Adrenal gland (tissue), 12 donors: ENCODE measurements around the gene KDR. TPM values are rescaled to one million over a fixed set of nuclear protein-coding genes. Genes with fewer than 3 reads are reported as not detected.

ENCODE experiments used
- DNase-seq, 7 donors: peaks; one replicate each; pipeline ENCODE4 v3.0.0-alpha.2; 2019 to 2020
- H3K27ac ChIP-seq, 5 donors: fragments of 200-600 bp; sonication (generic) in 4 of 5; 1 replicate in 3 of 5; 2 replicates in 2 of 5; pipeline versions ENCODE4 v1.5.1 to v1.8.0; 2016 to 2020; ENCODE audit warnings: mild to moderate bottlenecking in 1 of 5
- H3K27me3 ChIP-seq: fragments of 200-600 bp; 2 replicates; pipeline ENCODE4 v1.8.0; 2021
- H3K36me3 ChIP-seq, 2 donors: fragments of 200-600 bp; replicated peaks in 1 of 2; 1 replicate in 1 of 2; 2 replicates in 1 of 2; pipeline versions ENCODE4 v1.5.1 to v1.8.0; 2018 to 2022
- H3K4me1 ChIP-seq, 2 donors: fragments of 200-600 bp; replicated peaks in 1 of 2; 1 replicate in 1 of 2; 2 replicates in 1 of 2; pipeline versions ENCODE4 v1.5.1 to v1.8.0; 2018 to 2021
- H3K4me3 ChIP-seq, 4 donors: fragments of 200-600 bp; sonication (generic) in 3 of 4; one replicate each; pipeline ENCODE4 v1.5.1; 2016 to 2018
- H3K9me3 ChIP-seq, 3 donors: fragments of 200-600 bp; sonication (generic) in 1 of 3; replicated peaks in 1 of 3; 1 replicate in 2 of 3; 2 replicates in 1 of 3; pipeline versions ENCODE4 v1.5.1 to v1.8.0; 2016 to 2021
- CTCF ChIP-seq, 6 experiments: fragments of 450-650 bp in 4 of 6; fragments of 200-600 bp in 2 of 6; sonication (generic) in 1 of 6; IDR thresholded peaks; 1 replicate in 5 of 6; 2 replicates in 1 of 6; pipeline versions ENCODE4 v1.5.1 to v1.8.0; 2016 to 2021; ENCODE audit warnings: antibody characterized with exemption in 6 of 6, mild to moderate bottlenecking in 2 of 6, moderate library complexity in 1 of 6
- POLR2A ChIP-seq, 2 donors: fragments of 450-650 bp; IDR thresholded peaks; one replicate each; pipeline ENCODE4 v1.6.1; 2017; ENCODE audit warnings: antibody characterized with exemption in 2 of 2, mild to moderate bottlenecking in 2 of 2, moderate library complexity in 1 of 2
- WGBS, 4 donors: extraction: QIAGEN DNeasy Blood & Tissue Kit in 2 of 4; methylation state at CpG; one replicate each; pipeline versions ENCODE4 v1.1.5 to v1.1.7; 2013 to 2017; 5-methylcytosine and 5-hydroxymethylcytosine counted together
- intact Hi-C, 2 donors: fragments of 100-400 bp; cut with DNase I; formaldehyde crosslinking; loops; one replicate each; pipeline versions ENCODE4 v1.14.1 to v1.15.0; 2022 to 2023
- polyA plus RNA-seq, 3 donors: library from polyadenylated mRNA; stranded (reverse); fragments of 200-250 nt in 2 of 3; fragments of 350-450 nt in 1 of 3; fragmentation: Illumina TruSeq in 1 of 3; extraction: RNeasy Lipid Tissue Mini Kit (QIAGEN cat#74804) in 1 of 3; gene quantifications; one replicate each; pipeline ENCODE4 v1.2.3, GENCODE V29; 2013 to 2014
- total RNA-seq, 9 donors: library from RNA; depleted of rRNA in 4 of 9; stranded (reverse); fragments of >200 nt in 4 of 9; fragments of 120-200 nt in 1 of 9; fragmentation: NEBNext Ultra II Directional in 1 of 9; extraction: Animal tissue kit (Norgen Biotek cat#: 25700) in 1 of 9; gene quantifications; one replicate each; pipeline versions ENCODE4 v1.1.0 to v1.2.4, GENCODE V29; 2013 to 2023
- donor health status: healthy with polysubstance abuse.
- donor health status: Bipolar disorder and iron deficiency.
- donor health status: DM: yes; HTN: yes; CAD: no.
- donor health status: DM: no; HTN: no; CAD: no.
- donor health status: DM: no; HTN: no; CAD: no.
- donor health status: DM: yes; HTN: yes; CAD: no.

The KDR gene
- total and polyA plus RNA-seq, 12 donors = 5.1 to 69.0 (median 37.7) TPM

DNA sequence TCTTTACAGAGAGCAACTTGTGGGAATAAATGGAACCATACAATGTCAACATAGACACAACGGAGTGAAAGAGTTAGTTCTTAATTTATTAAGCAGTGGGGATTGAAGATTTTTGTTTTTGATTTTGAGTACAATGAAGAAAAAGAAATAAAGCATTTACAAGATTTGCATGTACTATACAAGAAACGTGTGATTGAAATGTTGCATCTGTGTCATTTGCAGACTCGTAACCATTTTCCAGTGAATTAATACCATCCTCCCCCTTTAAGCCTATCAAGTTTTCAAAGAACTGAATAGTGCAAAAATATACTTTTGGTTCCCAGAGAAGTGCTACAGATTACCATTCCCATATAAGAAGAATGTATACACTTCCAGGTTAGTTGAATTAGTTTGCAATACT lies 8.6 kb upstream of the KDR start:
- Histone ChIP-seq H3K27ac (no peak overlapping the region), H3K36me3 (no peaks in the 10 kb centered on the region), H3K9me3 (no peaks in the 10 kb centered on the region), H3K27me3 (no peaks in the 10 kb centered on the region), H3K4me3 (no peak overlapping the region), H3K4me1 (no peaks in the 10 kb centered on the region)
- intact Hi-C loops = no loop called here
- DNase-seq = no peak
- WGBS, 4 donors = 71 to 80% (median 76%) methylated on average over 3 of the region's 3 CpGs
- TF ChIP-seq CTCF (IDR thresholded peaks at IDR 0.05) (no peak), POLR2A (IDR thresholded peaks at IDR 0.05) (no peak)

- TF ChIP-seq POLR2A (IDR thresholded peaks at IDR 0.05) = no peak
- TF ChIP-seq CTCF (IDR thresholded peaks at IDR 0.05) = no peak
- DNase-seq = no peak
- 80 to 97% (median 84%) methylated on average over 1 of the region's 1 CpG for WGBS, 4 donors
- intact Hi-C loops = no loop called here
- no peaks in the 10 kb centered on the region for H3K4me1 ChIP-seq
- H3K4me3 ChIP-seq = no peak overlapping the region
- no peaks in the 10 kb centered on the region for H3K27me3 ChIP-seq
- H3K27ac ChIP-seq = no peak overlapping the region
- H3K36me3 ChIP-seq = no peaks in the 10 kb centered on the region
- H3K9me3 ChIP-seq = no peaks in the 10 kb centered on the region
Observed at GRCh38 chr4:55132775-55133174, 7.4 kb upstream of the KDR start.

DNA sequence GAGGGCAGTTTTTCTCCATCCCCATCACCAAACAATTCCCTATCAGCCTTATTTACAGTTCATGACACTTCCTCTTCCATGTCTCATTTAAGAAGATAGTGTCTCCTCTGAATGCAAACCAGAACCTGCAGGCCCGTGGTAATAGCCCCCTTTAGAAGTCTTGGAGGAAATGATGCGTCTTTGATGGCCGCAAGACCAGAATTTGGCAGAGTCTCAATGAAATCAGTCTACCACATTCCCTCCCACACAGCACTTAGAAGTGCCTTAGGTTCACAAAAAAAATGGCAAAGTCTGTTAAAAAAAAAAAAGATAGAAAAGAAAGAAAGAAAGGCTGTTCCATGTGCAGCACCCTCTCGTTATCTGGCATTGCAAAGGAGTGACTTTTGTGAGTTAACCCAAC lies 2.1 kb upstream of the KDR start:
- DNase-seq = no peak
- Histone ChIP-seq H3K4me3 (no peak overlapping the region), H3K36me3 (no peaks in the 10 kb centered on the region), H3K27me3 (peaks cover 16% of the 10 kb centered on the region), H3K9me3 (no peaks in the 10 kb centered on the region), H3K27ac (no peak overlapping the region), H3K4me1 (no peaks in the 10 kb centered on the region)
- 58 to 69% (median 65%) methylated on average over 4 of the region's 4 CpGs for WGBS, 4 donors
- intact Hi-C loops = no loop called here
- no peak for TF ChIP-seq CTCF (IDR thresholded peaks at IDR 0.05)
- TF ChIP-seq POLR2A (IDR thresholded peaks at IDR 0.05) = no peak

DNA sequence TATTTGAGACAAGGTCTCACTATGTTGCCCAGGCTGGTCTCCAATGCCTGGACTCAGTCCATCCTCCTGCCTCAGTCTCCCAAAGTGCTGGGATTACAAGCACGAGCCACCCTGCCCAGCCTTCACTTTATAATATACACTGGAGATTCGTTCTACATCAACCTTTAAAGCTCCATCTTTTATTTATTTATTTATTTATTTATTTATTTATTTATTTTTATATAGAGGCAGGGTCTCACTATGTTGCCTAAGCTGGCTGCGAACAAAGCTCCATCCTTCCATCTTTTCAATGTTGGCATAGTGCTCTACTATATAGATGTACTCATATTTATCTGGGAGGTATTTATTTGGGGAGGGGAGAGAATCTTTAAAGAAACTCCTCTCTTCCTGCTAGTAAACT lies 1.7 kb upstream of the KDR start:
- DNase-seq = no peak
- intact Hi-C loops = no loop called here
- WGBS, 4 donors = 77 to 92% (median 80%) methylated on average over 3 of the region's 3 CpGs
- TF ChIP-seq POLR2A (IDR thresholded peaks at IDR 0.05) (no peak), CTCF (IDR thresholded peaks at IDR 0.05) (no peak)
- Histone ChIP-seq H3K4me3 (no peak overlapping the region), H3K9me3 (no peaks in the 10 kb centered on the region), H3K4me1 (no peaks in the 10 kb centered on the region), H3K36me3 (no peaks in the 10 kb centered on the region), H3K27me3 (peaks cover 16% of the 10 kb centered on the region), H3K27ac (no peak overlapping the region)
